NOMO-1 treated with DMSO at 0.1 percent for 48 hours (cell line): Measurements from ENCODE around the gene PIN1.
"Not testable (repeated sequence)": the region's sequence is repeated elsewhere in the genome, so short reads cannot be mapped to it uniquely, and the experiment has no call there.

Experiments used
- DNase-seq: peaks from one replicate; lab custom pipeline; 2025; ENCODE audit not compliant: unreplicated experiment; lab: John Stamatoyannopoulos, UW

Gene PIN1

GRCh38 chr19:9818175-9818733 is 16.9 kb upstream of the PIN1 start:
- DNase-seq = no peak

DNA sequence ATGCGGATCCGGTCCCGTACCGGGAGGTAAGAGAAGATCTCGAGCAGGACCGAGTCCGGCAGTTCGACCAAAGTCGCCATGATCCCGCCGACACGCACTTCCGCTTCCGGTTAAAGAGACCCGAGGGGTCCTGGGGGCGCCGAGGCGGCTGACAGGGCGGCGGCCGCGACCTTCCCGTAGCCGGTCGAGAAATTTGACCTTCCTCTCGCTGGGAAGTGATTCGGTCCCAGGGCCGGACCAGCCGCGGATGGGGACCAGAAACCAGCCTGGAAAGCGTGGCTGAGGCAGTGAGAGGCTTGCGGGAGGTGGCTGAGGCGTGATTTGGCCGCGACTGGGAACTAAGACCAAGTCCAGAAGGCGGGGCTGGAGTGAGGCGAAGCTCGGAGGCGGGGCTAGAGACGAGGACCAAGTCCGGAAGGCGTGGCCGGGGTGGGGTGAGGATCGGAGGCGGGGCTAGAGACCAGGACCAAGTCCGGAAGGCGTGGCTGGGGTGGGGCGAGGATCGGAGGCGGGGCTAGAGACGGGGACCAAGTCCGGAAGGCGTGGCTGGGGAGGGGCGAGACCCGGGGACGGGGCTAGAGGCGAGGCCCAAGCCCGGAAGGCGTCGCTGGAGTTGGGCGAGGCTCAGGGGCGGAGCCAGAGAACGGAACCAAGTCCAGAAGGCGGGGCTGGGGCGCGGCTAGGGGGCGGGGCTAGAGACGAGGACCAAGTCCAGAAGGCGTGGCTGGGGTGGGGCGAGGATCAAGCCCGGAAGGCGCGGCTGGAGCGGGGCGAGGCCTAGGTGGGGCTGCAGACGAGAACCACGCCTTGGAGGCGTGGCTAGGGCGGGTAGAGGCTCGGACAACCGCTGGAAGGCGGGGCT is 16.2 kb upstream of the PIN1 start, which contains the start of gene FBXL12:
TSS of gene FBXL12 (minus strand) at position 346 of the 862 bp plus-strand sequence. CDS start at position 80, 266 bp downstream.
- DNase-seq = peak; percentile 99

DNA sequence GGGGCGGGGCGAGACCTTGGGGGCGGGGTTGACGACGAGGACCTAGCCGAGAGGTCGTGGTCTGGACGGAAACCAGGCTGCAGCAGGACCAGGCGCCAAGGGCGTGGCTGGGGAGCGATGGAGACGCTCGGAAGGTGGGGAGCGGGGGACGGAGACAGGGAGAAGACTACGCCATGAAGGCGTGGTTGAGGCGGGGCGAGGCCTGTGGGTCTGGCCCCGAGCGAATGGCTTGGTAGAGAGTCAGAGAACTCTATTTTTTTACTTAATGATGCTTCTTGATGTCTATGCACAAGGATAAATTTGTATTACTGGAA is 15.6 kb upstream of the PIN1 start:
- DNase-seq = no peak

DNA sequence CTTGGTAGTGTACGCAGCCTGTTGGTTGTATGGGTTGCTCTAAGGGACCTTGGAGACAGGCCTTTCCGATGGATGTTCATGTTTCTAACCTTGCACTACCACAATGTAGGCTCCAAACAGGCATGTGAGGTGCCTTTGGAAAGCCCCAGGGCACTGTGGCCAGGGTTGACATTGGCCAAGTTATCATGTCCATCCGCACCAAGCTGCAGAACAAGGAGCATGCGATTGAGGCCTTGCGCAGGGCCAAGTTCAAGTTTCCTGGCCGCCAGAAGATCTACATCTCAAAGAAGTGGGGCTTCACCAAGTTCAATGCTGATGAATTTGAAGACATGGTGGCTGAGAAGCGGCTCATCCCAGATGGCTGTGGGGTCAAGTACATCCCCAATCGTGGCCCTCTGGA is 15.1 kb upstream of the PIN1 start:
- DNase-seq = not testable (repeated sequence)

GRCh38 chr19:9823816-9824215 is 11.3 kb upstream of the PIN1 start:
- no peak for DNase-seq

- DNase-seq = peak; percentile 89
These were observed 7.6 kb upstream of the PIN1 start, which contains the start of gene UBL5 for GRCh38 chr19:9827289-9828238. UBL5 (plus strand) TSS chr19:9827918; CDS start chr19:9828338, 420 bp downstream.

DNA sequence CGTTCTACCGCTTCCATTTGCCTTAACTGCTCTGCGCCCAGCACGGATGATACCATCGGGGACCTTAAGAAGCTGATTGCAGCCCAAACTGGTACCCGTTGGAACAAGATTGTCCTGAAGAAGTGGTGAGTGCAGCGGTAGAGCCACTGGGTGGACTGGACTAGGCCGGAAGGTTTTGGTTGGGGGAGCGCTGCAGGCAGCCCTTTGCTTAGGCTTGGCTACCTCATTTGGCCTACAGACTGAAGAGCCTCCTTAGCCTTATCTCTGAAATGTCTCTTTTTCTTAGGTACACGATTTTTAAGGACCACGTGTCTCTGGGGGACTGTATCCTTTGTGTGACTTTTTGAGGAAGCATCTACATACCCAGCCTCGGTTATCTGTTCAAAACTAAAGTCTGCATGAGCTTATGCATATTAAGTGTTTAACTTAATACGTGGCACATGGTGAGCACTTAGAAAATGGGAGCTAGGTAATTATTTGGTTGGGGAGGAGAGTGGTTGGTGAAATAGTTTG is 6.5 kb upstream of the PIN1 start:
- DNase-seq = no peak

DNA sequence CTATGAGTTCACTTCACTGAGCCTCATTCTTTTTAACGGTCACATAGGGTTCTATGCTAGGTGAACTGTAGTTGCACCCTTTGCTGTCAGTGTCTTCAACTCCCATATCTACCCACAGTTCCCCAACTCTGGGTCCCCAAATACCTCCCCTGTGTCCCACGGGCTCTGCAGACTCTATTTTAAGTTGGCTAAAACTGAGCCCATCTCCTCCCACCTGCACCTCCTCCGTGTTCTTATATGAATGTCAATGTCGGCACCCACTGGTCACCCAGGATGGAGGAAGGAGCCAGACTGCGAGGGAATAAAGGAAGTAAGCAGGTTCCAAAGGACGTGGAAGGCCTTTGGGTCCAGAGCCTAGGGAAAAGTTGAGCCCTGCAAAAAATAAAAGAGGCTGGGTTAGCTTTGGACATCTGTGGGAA is 802 bp upstream of the PIN1 start:
- no peak for DNase-seq

DNA sequence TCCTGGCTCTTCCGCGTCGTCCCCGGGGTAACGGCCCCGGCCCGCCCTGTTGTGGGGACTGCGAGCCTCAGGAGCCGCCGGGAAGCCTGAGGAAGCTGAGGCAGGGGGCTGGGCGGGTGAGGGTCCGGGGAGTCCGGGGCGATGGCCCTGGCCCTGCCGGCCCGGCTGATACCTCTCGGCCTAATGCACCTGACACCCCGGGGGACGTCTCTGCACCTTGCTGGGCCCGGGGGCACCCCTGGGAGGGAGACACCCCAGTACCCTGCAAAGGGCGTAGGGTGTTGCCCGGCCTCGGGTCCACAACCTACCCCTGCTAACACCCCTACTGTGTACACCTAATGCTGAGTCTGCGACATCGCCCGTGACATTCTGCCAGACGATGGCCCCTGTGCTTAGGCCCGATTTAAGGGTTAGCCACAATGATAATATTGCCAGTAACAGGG is 410 bp downstream of the PIN1 start:
- DNase-seq = no peak

- no peak for DNase-seq
These were observed 903 bp downstream of the PIN1 start for GRCh38 chr19:9836021-9836420.

DNA sequence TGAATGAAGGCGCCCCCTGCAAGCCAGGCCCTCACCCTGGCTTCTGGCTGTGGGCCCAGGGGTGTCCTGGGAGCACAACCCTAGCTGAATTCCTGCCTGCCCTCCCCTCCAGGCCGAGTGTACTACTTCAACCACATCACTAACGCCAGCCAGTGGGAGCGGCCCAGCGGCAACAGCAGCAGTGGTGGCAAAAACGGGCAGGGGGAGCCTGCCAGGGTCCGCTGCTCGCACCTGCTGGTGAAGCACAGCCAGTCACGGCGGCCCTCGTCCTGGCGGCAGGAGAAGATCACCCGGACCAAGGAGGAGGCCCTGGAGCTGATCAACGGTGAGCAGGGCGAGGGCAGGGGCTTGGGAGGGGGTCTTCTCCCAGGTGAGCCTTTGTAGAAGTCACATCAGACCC is 3.2 kb downstream of the PIN1 start:
- DNase-seq = no peak

- DNase-seq = no peak
These were observed 4.3 kb downstream of the PIN1 start for GRCh38 chr19:9839415-9839814.

DNA sequence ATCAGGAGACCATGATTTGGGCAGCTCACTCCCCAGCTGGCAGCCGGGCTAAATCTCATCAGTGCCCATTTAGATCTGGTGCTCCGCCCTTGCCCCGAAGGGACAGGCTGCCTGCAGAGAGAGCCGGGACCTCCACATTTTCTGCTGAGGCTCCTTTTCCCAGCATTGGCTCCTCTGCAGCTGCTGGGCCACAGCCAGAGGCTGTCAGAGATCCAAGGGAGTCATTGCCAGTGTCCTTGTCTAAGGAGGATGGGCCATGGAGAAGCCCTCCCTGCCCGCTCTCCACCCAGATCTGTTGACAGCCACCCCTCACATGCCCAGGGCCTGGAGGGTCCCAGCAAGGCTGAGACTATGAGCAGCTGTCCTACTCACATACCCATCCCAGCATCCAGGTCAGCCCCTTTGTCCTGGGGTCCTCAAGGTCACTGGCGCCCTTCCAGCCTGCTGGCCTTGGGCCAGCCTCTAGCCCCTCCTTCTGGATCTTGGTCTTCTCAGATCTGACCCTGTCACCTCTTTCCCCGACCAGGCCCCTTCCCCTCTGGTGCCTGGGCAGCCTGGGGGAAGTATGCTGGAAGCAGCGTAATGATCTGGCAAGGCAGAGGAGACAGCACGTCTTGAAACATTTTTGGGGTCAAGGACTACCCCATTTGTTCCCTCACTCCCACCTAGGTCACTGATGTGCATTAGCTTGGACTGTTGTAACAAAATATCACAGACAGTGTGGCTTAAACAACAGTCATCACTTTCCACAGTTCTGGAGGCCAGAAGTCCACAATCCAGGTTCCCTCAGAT is 7.9 kb downstream of the PIN1 start:
- no peak for DNase-seq

GRCh38 chr19:9843626-9844273 is 8.6 kb downstream of the PIN1 start:
- not testable (repeated sequence) for DNase-seq

- DNase-seq = no peak
These were observed 12.1 kb downstream of the PIN1 start for GRCh38 chr19:9847087-9847671.

DNA sequence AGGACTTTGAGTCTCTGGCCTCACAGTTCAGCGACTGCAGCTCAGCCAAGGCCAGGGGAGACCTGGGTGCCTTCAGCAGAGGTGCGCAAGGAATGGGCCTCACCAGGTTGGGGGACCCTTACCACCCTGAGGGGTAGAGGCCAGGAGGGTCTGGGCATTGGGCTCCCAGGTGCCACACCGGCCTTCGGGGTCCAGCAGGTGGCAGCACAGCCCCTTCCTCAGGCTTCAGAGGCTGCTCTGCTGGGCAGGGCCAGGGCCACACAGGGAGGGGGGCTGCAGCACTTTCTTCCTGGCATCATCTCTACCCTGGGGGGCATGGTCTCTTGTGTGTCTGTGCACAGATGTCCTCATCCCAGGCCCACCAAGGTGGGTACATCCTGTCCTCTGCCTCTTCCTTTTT is 12.9 kb downstream of the PIN1 start:
- DNase-seq = no peak

DNA sequence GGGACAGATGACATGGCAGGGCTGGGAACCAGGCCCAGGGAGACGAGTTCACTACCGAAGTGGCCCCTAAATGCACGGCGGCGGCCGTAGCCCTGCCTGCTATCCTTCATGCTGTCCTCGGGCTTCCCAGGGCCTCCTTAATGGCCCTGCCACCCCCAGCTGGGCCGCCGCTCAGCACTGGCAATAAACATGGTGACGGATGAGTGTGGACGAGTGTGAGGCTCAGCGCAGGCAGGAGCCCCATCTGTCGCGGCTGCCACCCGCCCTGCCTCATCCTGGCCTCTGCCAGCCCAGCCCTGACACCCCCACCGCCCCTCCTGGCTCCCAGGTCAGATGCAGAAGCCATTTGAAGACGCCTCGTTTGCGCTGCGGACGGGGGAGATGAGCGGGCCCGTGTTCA is 13.6 kb downstream of the PIN1 start:
- DNase-seq = no peak

GRCh38 chr19:9849791-9850190 is 14.7 kb downstream of the PIN1 start:
- DNase-seq = no peak

DNA sequence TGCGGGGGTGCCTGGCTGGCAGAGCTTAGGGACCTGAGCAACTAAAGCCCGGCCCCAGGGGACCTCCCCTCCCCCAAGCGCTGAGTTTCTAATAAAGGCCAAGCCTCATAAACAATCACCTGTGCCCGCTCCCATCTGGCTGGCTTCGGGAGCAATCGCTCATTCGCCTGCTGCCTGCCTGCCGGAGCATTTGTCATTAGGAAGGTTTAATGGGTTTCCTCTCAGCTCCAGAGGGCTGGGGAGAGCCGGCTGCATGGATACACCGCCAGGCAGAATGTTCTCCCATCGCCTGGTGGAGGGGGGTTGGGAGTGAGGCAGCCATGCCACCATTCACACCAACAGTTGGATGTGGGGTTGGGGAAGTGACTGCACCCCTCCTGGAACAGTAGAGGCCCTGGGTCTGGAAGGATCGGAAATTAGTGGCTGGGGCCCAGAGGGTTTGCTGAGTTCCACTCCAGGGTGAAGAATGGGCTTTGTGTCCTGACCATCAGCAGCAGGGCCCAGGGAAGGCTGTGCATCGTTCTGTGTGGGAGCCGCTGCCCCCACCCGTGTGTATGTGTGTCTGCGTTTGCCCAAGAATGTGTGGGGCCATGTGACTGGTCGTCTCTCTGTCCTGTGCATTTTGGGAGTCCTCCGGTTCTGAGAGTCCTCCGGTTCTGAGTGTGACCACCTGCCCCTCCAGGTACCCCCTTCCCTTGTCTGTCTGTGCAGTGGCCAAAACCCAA is 15.3 kb downstream of the PIN1 start:
- no peak for DNase-seq
